Stomach (tissue), 9 donors: ENCODE results near the gene SLC6A18. TPM values are rescaled to one million over a fixed set of nuclear protein-coding genes. Genes with fewer than 3 reads are reported as not detected.

Experiments used
- DNase-seq, 2 donors: peaks; one replicate each; pipeline versions ENCODE4 v3.0.0 to v3.0.0-alpha.2; 2013 to 2019
- H3K27ac ChIP-seq, 5 donors: fragments of 200-600 bp in 4 of 5; sonication (generic) in 4 of 5; one replicate each; pipeline ENCODE4 v1.5.1; 2013 to 2019; ENCODE audit warnings: mild to moderate bottlenecking in 1 of 5, moderate library complexity in 1 of 5
- H3K27me3 ChIP-seq, 3 donors: fragments of 200-600 bp; sonication (generic); one replicate each; pipeline ENCODE4 v1.5.1; 2017 to 2019; ENCODE audit warnings: mixed run types in 1 of 3
- H3K36me3 ChIP-seq, 4 donors: fragments of 200-600 bp; sonication (generic); 1 replicate in 3 of 4; 2 replicates in 1 of 4; pipeline ENCODE4 v1.5.1; 2016 to 2019
- H3K4me1 ChIP-seq, 4 donors: fragments of 200-600 bp; sonication (generic); one replicate each; pipeline ENCODE4 v1.5.1; 2016 to 2019
- H3K4me3 ChIP-seq, 4 donors: fragments of 200-600 bp; sonication (generic) in 3 of 4; one replicate each; pipeline ENCODE4 v1.5.1; 2016 to 2019; ENCODE audit warnings: mild to moderate bottlenecking in 1 of 4
- H3K9me3 ChIP-seq, 4 donors: fragments of 200-600 bp; sonication (generic); one replicate each; pipeline ENCODE4 v1.5.1; 2016 to 2019
- CTCF ChIP-seq, 7 experiments: fragments of 450-650 bp in 4 of 7; fragments of 200-600 bp in 3 of 7; sonication (generic) in 3 of 7; IDR thresholded peaks; one replicate each; pipeline ENCODE4 v1.5.1; 2016 to 2019; ENCODE audit warnings: antibody characterized with exemption in 7 of 7, control low read depth in 2 of 7, mild to moderate bottlenecking in 1 of 7
- EP300 ChIP-seq: sonication (generic); formaldehyde crosslinking; IDR thresholded peaks from one replicate; pipeline ENCODE4 v1.6.1; 2017; ENCODE audit warnings: antibody characterized with exemption
- POLR2A ChIP-seq, 4 donors: fragments of 450-650 bp; IDR thresholded peaks; one replicate each; pipeline ENCODE4 v1.6.1; 2016; ENCODE audit warnings: antibody characterized with exemption in 4 of 4, control low read depth in 2 of 4, mild to moderate bottlenecking in 1 of 4, moderate library complexity in 1 of 4
- POLR2AphosphoS5 ChIP-seq, 3 donors: sonication (generic); formaldehyde crosslinking; IDR thresholded peaks; one replicate each; pipeline ENCODE4 v1.6.1; 2016; ENCODE audit warnings: antibody characterized with exemption in 3 of 3
- WGBS, 5 donors: extraction: QIAGEN DNeasy Blood & Tissue Kit in 3 of 5; methylation state at CpG; one replicate each; pipeline versions ENCODE4 v1.1.5 to v1.1.7; 2013 to 2018; 5-methylcytosine and 5-hydroxymethylcytosine counted together
- intact Hi-C: fragments of 100-400 bp; cut with DNase I; formaldehyde crosslinking; loops from one replicate; pipeline ENCODE4 v1.15.1; 2023; ENCODE audit warnings: low total_unique reads
- polyA plus RNA-seq, 3 donors: library from polyadenylated mRNA; stranded (reverse); fragments of 200-250 nt; gene quantifications; one replicate each; pipeline ENCODE4 v1.2.3, GENCODE V29; 2013
- total RNA-seq, 5 donors: library from RNA; depleted of rRNA; stranded (reverse); fragments of >200 nt; gene quantifications; one replicate each; pipeline versions ENCODE4 v1.1.0 to v1.2.3, GENCODE V29; 2014 to 2016
- donor health status: healthy with polysubstance abuse.
- donor health status: Bipolar disorder and iron deficiency.
- donor health status: healthy.

SLC6A18 gene
- total and polyA plus RNA-seq, 8 donors: not detected

GRCh38 chr5:1277781-1278180, 52.6 kb downstream of the SLC6A18 start:
- DNase-seq: no peak
- intact Hi-C loops: no loop called here
- TF ChIP-seq POLR2AphosphoS5 (IDR thresholded peaks at IDR 0.05): no peak
- no peak overlapping the region for H3K27ac ChIP-seq
- H3K9me3 ChIP-seq: peaks cover 0 to 9% (median 3%) of the 10 kb centered on the region in 4 donors
- no peaks in the 10 kb centered on the region for H3K4me1 ChIP-seq
- whole genome bisulfite sequencing, 5 donors: 85 to 96% (median 94%) methylated on average over 4 to 10 of the region's 10 CpGs
- H3K36me3 ChIP-seq: no peaks in the 10 kb centered on the region
- no peak overlapping the region for H3K4me3 ChIP-seq
- no peaks in the 10 kb centered on the region for H3K27me3 ChIP-seq

DNA sequence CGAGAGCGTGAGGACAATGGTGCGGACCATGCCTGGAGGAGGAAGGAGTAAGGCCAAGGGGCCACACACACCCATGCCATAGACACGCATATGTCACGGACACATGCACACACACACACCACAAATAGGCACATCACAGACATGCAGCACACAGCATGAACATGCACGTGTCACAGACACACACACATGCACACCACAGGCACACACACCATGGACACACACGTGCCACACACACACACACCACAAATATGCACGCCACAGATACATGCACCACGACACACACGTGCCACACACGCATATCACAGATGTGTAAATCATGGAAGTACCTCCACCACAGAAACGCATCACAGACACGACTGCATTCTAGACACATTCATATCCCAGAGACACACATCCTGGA, 53.0 kb downstream of the SLC6A18 start:
- no peak overlapping the region for H3K27ac ChIP-seq
- intact Hi-C loops: no loop called here
- no peaks in the 10 kb centered on the region for H3K4me1 ChIP-seq
- 92 to 98% (median 96%) methylated on average over 7 to 13 of the region's 13 CpGs for WGBS, 5 donors
- H3K4me3 ChIP-seq: no peak overlapping the region
- TF ChIP-seq POLR2AphosphoS5 (IDR thresholded peaks at IDR 0.05): no peak
- H3K9me3 ChIP-seq: peaks cover 0 to 9% (median 3%) of the 10 kb centered on the region in 4 donors
- DNase-seq: no peak
- H3K36me3 ChIP-seq: no peaks in the 10 kb centered on the region
- H3K27me3 ChIP-seq: no peaks in the 10 kb centered on the region

GRCh38 chr5:1278656-1279442, 53.7 kb downstream of the SLC6A18 start:
- WGBS, 5 donors: 94 to 98% (median 97%) methylated on average over 34 to 42 of the region's 42 CpGs

GRCh38 chr5:1279443-1280151, 54.4 kb downstream of the SLC6A18 start:
- H3K27ac ChIP-seq: no peak overlapping the region
- no peak for DNase-seq
- H3K4me3 ChIP-seq: no peak overlapping the region
- no peaks in the 10 kb centered on the region for H3K36me3 ChIP-seq
- peaks cover 0 to 9% (median 3%) of the 10 kb centered on the region in 4 donors for H3K9me3 ChIP-seq
- intact Hi-C loops: no loop called here
- no peaks in the 10 kb centered on the region for H3K27me3 ChIP-seq
- no peaks in the 10 kb centered on the region for H3K4me1 ChIP-seq
- TF ChIP-seq POLR2A (IDR thresholded peaks at IDR 0.05): no peak
- no peak for TF ChIP-seq CTCF (IDR thresholded peaks at IDR 0.05)
- TF ChIP-seq POLR2AphosphoS5 (IDR thresholded peaks at IDR 0.05): no peak
- no peak for TF ChIP-seq EP300
- WGBS, 5 donors: 89 to 93% (median 90%) methylated on average over 18 to 34 of the region's 34 CpGs

More at GRCh38 chr5:1278656-1279442, 53.7 kb downstream of the SLC6A18 start:
- no peaks in the 10 kb centered on the region for H3K36me3 ChIP-seq
- TF ChIP-seq POLR2AphosphoS5 (IDR thresholded peaks at IDR 0.05): no peak
- no peak for TF ChIP-seq POLR2A (IDR thresholded peaks at IDR 0.05)
- no peak for TF ChIP-seq CTCF (IDR thresholded peaks at IDR 0.05)
- no peak for TF ChIP-seq EP300
- intact Hi-C loops: no loop called here
- H3K9me3 ChIP-seq: peaks cover 0 to 9% (median 3%) of the 10 kb centered on the region in 4 donors
- no peak overlapping the region for H3K27ac ChIP-seq
- no peaks in the 10 kb centered on the region for H3K27me3 ChIP-seq
- no peak for DNase-seq
- no peaks in the 10 kb centered on the region for H3K4me1 ChIP-seq
- no peak overlapping the region for H3K4me3 ChIP-seq

DNA sequence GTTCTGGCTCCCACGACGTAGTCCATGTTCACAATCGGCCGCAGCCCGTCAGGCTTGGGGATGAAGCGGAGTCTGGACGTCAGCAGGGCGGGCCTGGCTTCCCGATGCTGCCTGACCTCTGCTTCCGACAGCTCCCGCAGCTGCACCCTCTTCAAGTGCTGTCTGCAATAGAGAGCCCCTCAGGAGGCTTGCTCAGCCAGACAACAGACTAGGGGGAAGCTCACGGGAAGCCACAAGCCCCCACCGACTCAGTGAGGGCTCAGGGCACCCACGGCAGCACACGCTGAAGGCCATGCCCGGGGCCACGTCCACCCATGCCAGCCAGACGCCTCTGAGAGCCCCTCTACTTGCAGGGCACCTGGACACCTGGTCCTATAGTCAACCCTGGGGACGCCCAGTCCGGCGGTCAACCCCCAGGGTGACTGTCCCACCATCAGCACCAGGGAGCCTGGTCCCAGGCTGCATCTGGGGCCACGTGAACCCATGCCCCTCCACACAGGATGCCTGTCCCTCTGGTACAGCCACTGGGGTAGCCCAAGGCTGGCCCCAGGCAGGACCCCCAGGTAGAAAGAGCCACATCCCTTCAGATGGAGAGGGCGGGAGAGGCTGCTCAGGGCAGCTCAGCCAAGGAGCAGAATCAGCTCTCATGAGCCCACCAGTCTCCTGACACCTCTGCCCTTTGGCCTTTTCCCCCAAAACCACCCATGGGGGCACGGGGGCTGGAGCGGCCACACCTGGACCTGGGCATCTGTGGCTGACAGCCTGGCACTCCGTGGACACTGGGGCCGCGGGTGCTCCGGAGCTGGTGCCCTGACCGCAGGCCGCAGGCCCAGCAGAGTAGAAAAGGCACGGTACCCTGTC, 55.2 kb downstream of the SLC6A18 start:
- Histone ChIP-seq H3K27ac (no peak overlapping the region), H3K4me3 (no peak overlapping the region), H3K36me3 (no peaks in the 10 kb centered on the region), H3K9me3 (peaks cover 0 to 9% (median 3%) of the 10 kb centered on the region in 4 donors), H3K27me3 (no peaks in the 10 kb centered on the region), H3K4me1 (no peaks in the 10 kb centered on the region)
- intact Hi-C loops: no loop called here
- DNase-seq: no peak
- WGBS, 5 donors: 87 to 95% (median 93%) methylated on average over 21 to 32 of the region's 32 CpGs
- TF ChIP-seq CTCF (IDR thresholded peaks at IDR 0.05) (no peak), POLR2AphosphoS5 (IDR thresholded peaks at IDR 0.05) (no peak), POLR2A (IDR thresholded peaks at IDR 0.05) (no peak), EP300 (no peak)
